ENCODE data around the gene CNTNAP5. TPM values are rescaled to one million over a fixed set of nuclear protein-coding genes. Genes with fewer than 3 reads are reported as not detected.
A peak's percentile ranks its signal among the peaks of the same experiment; 100 is the strongest.

CNTNAP5 gene
- total RNA-seq (2014; rRNA removed; shearing (Covaris generic)): not detected in 2 replicates

DNA sequence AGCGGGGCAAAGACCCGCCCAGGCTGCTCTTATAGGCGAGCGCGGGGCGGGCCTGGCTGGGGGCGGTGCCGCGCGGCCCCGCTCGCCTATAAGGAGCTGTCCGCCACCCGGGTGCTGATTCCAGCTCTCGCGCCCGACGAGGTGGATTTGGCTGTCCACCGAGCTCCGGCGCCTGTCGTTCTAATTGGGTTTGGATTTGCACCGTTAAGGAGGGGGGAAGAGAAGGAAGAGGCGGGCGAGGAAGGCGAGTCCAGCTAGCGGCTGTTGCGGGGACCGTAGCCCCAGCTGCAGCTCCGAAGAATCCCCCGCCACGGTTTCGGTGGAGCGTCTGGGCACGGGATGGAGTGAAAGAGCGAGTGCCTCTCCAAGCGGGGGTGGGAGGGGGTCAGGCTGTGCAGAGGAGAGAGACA is at the start of gene CNTNAP5:
Gene CNTNAP5 (plus strand): TSS at position 117 of the 410 bp plus-strand sequence. CDS start 364 bp downstream, outside the sequence.
- DNase-seq (ENCODE audit: low read depth): peak; percentile 21

DNA sequence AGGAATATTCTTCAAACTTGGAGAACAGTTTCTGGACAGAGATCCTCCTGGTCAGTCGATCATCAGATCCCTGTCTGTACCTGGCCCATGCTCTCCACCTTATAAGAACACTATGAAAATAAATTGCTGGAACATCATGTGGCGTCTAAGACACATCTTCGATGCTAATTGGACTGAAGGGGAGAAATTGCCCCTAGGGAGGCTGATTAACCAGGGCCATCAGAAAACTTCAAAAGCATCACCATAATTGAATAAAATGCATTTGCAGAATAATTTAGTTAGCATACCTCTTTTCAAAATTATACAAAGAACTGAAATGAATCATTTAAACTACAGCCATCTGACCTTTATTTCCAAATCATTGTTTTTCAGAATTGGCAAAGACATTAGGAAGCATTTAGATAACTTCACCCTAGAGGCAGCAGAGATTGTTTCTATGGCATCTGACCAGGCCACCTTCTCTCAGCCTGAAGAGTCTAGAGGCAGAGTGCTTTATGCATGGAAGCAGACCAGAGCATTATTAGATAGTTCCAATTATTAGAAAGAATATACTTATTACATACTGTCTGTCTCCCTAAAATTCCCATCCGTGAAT is 48.9 kb upstream of the CNTNAP5 start:
- DNase-seq (ENCODE audit: low read depth): no peak

DNA sequence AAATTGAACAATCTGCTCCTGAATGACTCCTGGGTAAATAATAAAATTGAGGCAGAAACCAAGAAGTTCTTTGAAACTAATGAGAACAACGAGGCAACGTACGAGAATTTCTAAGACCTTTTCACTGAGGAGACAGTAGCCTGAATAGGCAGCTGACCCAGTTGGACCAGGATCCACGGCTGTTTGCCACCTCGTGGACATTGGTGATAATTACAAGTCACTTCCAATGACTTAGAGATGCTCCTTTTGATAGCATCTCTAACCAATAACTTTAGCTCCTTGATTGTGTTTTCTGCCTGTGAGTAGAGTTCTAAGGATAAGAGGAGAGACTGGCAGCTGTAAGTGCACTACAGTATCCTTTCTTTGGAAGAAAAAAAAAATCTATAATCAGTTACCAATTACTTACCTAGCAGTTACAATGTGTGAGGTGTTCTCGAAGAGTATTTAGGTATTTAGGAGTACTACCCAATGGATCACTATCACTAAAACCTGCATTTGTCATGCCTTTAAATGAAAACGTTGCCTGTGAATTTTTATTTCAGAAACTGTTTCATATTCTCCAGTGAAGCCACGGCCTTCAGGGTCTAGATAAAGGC is 31.3 kb upstream of the CNTNAP5 start:
- peak; percentile 17 for DNase-seq (ENCODE audit: low read depth)

DNA sequence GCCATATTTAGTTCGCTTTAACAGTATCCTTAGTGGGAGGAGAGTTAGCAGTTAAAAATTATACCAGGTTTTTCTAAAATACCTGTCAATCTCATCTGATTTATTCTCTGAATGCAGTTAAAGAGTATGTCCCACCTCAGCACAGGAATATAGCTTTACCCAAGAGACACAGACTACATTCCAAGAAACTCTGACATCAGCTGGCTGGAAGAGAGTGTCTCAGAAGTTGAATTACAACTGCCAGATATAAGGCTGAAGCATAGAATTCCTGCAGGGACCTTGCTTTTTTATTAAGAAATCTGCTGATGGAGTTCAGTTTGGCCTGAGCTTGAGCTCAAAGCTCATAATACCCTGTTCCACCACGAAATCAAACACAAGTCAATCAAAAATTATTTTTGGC is 25.4 kb upstream of the CNTNAP5 start:
- no peak for DNase-seq (ENCODE audit: low read depth)

DNA sequence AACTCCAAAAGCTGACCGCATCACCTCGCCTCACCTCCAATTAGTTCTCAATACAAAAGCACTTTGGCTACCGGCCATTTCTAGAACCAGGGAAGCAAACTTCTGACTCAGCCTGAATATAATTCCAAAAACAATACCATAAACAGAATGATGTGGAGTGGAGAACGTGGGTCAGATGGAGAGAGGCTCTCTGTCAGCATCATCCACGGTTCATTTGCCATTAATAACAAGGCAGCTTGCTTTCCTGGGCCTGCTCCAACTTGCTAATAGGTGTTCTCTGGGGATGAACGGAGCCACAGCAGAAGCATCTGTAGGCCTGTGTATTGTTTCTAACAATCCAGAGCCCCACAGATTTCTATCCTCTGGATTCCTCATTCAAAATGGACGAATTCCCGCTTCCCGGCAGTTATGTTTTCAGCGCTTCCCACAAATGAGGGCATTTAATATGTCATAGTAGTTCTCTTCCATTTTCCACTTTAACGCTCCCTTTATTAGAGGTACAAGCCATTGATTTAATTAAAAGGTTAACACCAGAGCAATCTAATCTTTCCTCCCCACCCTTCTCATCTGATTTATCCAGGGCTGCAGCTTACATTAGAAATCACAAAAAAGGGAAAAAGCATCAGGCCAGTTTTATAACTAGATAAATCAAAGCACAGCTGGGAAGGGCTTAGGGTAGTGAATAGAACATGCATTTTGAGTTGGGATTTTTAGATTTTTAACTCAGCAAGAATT is 23.2 kb upstream of the CNTNAP5 start:
- DNase-seq (ENCODE audit: low read depth): no peak

DNA sequence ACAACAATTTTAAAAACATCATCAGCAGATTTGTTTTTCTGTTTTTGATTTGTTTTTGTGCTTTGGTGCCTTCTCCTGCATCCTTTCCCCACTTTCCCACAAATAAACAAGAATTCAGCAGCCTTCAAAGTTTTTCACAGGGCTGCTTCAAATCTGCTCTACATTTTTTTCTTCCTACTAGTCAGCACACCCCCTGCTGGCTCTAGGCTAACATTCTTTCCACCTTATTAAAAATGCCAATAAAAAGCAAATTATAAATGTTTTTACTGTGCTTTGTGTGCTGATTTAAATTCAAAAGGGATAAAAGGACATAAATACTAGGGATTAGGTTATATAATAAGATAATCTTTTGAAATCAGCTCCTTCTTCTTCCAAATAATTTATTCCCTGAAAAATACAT is 6.2 kb upstream of the CNTNAP5 start:
- no peak for DNase-seq (ENCODE audit: low read depth)

DNA sequence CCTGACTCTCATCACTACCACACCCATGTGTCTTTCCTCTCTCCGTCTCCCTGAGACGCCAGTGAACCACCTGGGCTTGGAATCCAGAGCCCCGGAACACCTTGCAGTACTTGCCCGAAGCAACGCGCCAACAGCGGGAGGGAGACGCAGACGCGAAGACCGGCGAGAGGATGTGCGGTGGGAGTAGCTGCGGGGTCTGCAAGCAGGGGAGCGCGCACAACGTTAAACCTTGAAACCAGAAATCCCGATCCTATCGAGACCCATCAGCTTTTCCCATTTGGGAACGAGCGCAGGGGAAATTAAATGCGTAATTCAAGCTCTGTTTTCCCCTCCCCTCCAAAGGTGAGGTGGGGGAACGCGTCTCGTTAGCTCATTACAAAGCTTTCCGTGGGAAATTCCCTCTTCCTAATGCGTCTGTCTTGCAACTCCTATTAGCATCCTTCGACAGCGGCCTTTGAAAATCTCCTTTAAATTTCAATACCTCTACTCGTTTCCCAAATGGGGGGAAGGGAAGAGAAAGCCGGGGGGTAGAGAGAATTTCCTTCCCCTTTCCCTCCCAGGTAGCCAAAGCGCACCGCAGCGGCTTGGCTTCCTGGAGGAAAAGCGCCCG is 421 bp upstream of the CNTNAP5 start:
- DNase-seq (ENCODE audit: low read depth): no peak

DNA sequence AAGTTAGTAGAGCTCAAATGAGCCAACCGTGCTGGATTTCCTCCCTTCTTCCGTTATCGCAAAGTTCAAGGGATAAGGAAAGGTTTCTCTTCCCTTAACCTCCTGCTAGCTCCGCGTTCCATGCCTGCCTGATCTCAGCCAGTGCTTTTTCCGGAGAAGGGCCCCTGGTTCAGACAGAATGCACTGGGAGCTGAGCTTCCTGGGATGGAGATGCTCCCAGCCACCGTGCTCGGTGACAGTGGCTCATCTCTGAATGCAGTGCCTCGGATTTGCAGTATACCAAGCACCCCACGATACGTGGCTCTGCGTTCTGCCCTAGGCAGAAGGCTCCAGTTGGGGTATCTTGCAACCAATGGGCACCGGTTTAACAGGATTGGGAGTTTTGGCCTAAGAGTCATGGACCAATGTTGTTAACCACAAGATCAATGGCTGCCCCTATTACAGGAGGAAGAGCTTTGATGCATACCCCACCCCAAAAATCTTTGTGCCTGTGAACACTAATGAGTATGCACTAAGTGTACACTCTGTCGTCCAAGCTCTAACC is 876 bp downstream of the CNTNAP5 start:
- DNase-seq (ENCODE audit: low read depth): no peak

DNA sequence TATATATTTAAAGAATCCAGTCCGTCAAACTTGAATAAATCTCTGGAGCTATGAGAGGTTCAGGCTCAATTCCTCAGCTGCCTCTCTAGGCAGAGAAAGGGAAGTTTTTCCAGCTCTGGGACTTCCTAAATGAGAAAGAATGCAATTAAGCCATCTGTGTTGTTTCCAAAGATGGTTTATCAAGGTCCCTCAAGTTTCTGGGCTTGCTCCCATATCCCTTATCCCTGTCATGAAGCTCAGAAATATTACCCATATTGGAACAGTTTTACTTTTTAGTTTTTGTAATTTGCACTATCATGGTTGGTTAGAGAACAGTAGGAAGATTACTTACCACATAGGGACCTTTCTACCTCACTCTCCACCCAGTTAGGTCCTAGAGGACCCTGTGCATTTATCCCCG is 1.4 kb downstream of the CNTNAP5 start:
- DNase-seq (ENCODE audit: low read depth): no peak

DNA sequence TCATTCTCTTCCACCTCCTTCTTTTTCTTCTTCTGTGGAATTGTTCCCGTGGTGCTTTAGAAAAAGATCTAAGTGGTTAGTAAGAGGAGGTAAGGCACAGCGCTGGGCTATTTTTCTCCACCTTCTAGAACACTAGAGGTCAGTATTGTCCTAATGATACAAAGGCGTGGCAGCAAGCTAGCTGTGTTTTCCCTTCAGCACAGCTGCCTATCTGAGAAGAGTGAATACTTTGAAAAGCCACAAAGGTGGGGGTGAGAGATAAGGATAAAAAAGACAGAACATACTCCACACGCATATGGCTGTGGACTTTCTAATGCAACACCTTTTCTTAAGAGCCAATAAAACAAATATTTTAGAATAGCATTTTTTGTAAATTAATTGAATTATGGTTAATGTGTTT is 2.1 kb downstream of the CNTNAP5 start:
- peak; percentile 50 for DNase-seq (ENCODE audit: low read depth)

DNA sequence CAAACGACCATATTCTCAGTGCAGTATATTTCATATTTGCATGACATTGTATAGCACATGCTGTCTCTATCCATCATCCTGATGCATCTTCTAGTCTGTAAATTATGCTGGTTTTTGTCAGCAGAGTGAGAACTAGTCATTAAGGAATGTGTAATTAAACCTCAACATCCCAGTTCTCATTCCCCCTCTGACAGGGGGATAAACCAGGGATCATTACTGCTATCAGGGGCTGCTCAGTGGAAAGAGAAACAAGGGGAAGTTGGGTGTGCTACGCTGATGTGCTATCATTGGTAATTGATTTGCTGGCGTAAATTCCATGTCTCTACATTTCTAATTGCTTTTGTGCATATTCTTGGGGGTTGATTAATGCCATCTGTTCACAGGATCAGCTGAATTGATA is 7.7 kb downstream of the CNTNAP5 start:
- no peak for DNase-seq (ENCODE audit: low read depth)

DNA sequence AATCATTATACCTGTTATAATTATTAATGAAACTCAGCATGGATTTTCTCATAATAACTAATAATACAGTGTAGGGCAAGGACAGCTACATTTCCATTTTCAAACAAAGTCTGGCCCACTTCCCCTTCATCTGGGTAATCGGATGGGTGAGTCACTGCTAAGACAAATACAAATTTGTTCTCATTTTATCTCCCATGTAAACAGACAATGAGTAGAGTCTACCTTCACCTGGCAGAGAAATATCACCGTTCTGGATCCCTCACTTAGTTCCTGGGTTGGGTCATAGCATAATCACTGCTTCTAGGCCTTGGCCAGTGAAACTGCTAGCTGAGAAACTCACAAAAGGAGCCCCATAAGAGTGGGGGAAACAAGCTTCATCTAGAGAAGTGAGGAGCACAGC is 9.2 kb downstream of the CNTNAP5 start:
- no peak for DNase-seq (ENCODE audit: low read depth)

DNA sequence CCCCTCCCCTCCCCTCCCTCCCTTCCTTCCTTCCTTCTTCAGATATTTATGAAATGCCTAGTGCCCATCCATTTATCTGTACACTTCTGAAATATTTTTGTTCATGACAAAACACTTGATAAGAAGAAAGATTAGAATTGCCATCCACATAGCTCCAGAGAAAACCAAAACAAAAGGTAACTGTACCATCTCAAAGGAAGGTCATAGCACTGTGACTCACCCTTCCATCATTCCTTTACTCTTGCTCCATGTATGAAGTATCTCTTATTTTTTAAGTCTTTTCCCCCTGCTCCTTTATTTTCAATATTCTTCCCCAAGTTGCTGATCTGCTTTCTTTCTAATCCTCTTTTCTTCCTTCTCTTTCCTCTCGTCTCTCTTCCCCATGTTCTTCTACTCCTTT is 9.9 kb downstream of the CNTNAP5 start:
- no peak for DNase-seq (ENCODE audit: low read depth)

DNA sequence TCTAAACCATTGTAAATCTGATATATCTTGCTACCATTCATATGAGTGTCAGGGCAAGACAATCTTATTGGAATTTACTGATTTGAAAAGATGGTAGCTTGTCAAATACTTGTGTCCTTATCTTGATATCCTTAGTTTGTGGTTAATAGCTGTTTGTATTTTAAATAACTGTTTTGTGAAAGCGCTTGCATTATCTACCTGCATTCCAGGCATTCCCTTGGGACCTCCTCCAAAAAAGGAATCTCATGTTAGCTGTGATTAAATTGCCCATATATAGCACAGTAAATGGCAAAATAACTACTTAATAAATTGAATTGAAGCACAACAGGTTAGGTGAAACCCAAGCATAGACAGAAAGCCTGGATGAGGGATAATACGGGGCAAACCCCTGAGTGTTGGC is 13.9 kb downstream of the CNTNAP5 start:
- no peak for DNase-seq (ENCODE audit: low read depth)

DNA sequence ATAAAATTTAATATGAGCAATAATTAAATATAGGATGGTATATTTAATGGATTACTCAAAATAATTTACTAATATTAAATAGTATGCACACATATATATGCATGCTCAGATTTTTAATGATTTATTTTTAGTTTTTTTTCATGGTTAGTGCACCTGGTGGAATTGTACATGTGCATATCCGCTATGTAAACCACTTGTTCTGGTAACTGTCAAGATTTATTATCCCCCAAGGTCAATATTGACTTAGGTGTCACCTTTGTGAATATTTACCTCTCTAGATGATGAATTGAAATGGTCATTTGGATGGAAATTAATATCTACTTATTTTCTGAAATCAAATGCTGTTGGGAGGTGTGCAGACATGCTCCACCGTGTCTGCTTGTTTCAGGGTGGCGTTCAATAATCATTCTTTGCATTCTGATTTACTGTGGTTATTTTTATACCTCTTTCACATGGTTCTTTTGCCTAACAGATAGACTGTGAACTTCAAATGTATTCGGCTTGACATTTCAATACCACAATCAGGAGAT is 14.7 kb downstream of the CNTNAP5 start:
- no peak for DNase-seq (ENCODE audit: low read depth)

DNA sequence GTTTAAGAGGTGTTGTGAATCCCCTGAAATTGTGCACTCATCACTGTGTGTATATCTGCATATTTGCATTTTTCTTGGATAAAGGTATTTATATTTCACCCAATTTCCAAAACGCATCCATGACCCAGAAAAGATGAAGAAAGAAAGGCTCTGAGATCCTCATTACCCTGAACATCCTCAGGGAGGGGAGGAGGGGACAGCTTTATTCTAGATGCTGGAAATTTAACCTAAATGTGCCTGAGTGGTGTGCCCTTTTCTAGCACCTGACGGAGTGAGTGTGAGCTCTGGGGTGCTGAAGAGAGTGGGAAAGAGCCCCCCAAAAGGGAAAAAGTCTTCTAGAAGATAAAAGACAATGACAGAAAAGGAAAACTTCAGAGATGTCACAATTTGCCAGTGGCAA is 20.8 kb downstream of the CNTNAP5 start:
- DNase-seq (ENCODE audit: low read depth): no peak

DNA sequence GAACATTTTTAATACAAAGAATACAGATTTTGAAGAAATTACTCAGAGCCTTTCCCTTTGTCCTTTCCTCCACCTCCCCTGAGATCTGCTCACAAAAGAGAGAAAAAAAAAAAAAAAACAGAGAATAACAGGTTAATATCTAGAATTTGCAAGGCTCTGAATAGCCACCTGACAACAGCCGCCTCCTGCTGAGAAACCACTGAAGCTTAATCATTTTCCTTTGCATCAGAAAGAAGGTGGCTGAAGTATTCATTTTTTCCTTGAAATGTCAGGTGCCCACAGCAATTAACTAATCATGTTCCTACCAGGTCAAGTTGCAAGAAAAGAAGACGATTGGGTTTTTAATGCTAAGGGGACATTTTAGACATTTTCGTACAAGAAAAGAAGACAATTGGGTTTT is 21.2 kb downstream of the CNTNAP5 start:
- no peak for DNase-seq (ENCODE audit: low read depth)

DNA sequence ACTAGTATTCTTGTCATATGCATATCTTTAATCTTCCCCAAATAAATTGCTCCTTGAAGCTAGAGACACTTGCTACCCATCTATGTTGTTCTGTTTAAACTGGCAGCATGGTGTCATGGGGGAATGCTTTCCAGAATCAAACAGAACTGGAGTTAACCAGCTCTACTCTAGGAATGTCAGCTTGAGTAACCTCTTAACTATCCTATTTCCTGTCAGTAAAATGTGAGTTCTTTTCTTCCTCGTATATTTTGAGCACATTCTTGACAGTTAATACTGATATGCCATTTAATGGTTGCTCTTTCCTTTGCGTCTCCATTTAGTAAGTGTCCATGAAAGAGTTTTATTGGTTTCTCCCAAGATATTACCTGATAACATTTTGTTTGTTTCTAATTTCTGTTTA is 23.0 kb downstream of the CNTNAP5 start:
- no peak for DNase-seq (ENCODE audit: low read depth)

DNA sequence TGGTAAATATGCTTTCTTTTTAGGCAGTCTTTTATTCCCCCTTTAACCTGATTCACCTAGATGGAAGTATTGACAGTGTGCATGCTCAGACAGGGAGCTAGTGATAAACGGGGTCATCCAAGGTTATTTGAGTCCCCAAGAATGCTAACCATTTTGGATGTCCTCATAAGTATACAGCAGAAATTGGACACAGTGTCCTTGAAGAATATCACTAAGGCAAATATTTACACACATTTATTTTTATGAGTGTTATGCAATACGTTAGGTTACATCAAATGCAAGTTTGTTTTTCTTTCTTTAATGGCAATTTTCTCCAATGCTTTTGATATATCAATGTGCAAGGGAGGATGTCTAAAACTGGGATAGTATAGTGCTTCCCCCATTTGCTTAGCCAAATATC is 23.6 kb downstream of the CNTNAP5 start:
- no peak for DNase-seq (ENCODE audit: low read depth)

DNA sequence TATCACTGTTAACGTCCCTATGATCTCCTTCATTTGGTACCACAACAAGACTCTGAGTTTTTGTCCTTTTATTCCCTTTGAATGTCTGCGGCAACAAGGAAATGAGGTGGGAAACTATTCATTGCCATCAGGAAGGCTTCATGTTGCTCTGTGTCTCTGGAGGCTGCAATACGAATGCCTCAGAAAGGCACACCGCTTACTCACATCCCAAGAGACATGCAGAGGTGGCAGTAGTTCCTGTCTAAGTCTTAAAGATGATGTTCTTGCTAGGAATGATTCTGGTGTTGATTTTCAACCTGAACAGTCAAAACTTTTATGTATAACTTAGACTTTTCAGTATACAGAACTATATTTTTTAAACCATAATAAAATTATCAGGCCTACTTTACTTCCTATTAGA is 24.0 kb downstream of the CNTNAP5 start:
- DNase-seq (ENCODE audit: low read depth): no peak

DNA sequence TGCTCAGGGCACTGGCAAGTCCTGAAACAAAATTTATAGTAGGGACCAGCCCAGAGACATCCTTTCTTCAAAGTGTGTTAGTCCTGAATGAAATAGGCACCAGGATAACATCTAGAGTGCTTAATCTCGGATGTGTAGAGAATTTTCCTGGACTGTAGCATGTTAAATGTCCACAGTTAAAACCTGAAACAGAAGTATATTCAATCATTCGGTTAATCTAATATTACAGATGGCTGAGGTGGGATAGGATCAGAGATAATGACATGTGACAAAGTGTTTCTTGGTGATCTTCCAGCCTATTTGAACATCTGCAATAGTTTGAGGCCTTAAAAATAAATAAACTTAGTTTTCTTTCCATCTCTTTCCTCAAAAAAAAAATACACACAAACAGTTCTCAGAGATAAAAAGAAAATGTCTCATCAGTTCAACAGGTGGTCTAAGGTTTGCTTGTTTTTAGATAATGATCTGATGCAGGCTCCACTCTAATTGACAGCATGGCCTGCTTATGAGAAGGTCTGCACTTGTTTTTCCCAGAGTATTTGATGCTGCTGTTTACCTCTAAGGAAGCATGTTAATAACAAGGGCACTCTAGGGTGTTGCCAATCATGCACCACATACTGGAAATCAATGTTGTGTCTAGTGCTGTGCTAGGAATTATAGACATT is 25.9 kb downstream of the CNTNAP5 start:
- no peak for DNase-seq (ENCODE audit: low read depth)

DNA sequence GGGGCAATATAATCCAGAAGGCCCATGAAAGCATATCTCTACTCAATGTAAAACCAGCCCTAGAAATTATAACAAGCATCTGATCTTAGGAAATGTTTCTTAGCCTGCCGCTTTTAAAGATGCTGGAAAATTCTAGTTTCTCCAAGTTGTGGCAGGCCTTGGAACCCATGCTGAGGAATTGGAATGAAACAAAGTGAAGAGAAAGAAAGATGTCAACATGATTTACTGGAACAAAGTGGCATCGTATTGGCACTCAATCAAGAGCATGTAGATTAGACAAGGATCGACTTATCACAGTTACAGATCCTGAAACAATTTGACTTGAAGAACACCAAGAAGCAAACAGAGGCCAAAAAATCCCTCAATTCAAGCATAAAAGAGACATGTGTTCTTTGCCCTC is 28.7 kb downstream of the CNTNAP5 start:
- no peak for DNase-seq (ENCODE audit: low read depth)
